Activated CD4-positive, alpha-beta T cell treated with anti-CD3 and anti-CD28 coated beads, Interleukin-2, amount 10 ng/mL, durations not matched to agents 24 days and 14 days (primary cell): ENCODE data around the gene ADAMTS12. TPM values are rescaled to one million over a fixed set of nuclear protein-coding genes. Genes with fewer than 3 reads are reported as not detected.

Source experiments
- DNase-seq: peaks from one replicate; pipeline ENCODE4 v3.0.0; 2022
- H3K27ac Mint-ChIP-seq: one replicate; pipeline ENCODE4 v1.8.0; 2022; ENCODE audit warnings: mild to moderate bottlenecking, mixed read lengths
- H3K27me3 Mint-ChIP-seq: one replicate; pipeline ENCODE4 v1.8.0; 2022; ENCODE audit warnings: mixed read lengths
- H3K36me3 Mint-ChIP-seq: one replicate; pipeline ENCODE4 v1.8.0; 2022; ENCODE audit warnings: low read depth, mild to moderate bottlenecking, mixed read lengths
- H3K4me1 Mint-ChIP-seq: one replicate; pipeline ENCODE4 v1.8.0; 2021; ENCODE audit warnings: mixed read lengths
- H3K4me3 Mint-ChIP-seq: one replicate; pipeline ENCODE4 v1.8.0; 2022; ENCODE audit warnings: mild to moderate bottlenecking, moderate library complexity, mixed read lengths
- H3K9me3 Mint-ChIP-seq: one replicate; pipeline ENCODE4 v1.8.0; 2021; ENCODE audit warnings: mixed read lengths
- intact Hi-C: fragments of 100-400 bp; cut with micrococcal nuclease; formaldehyde crosslinking; loops from one replicate; pipeline ENCODE4 v1.15.1; 2023
- total RNA-seq: library from RNA; stranded (reverse); gene quantifications from 2 replicates; pipeline ENCODE4 v1.2.3, GENCODE V29; 2022

ADAMTS12 gene
- total RNA-seq, 1 donor from 2014 or later = not detected

GRCh38 chr5:33827018-33827707 lies 64.6 kb downstream of the ADAMTS12 start:
- H3K4me1 Mint-ChIP-seq = no peaks in the 10 kb centered on the region
- intact Hi-C loops = no loop called here
- no peak for DNase-seq
- H3K27me3 Mint-ChIP-seq = peaks cover 8% of the 10 kb centered on the region
- H3K9me3 Mint-ChIP-seq = no peaks in the 10 kb centered on the region
- no peak overlapping the region for H3K27ac Mint-ChIP-seq
- no peak overlapping the region for H3K4me3 Mint-ChIP-seq
- H3K36me3 Mint-ChIP-seq = no peaks in the 10 kb centered on the region

- H3K9me3 Mint-ChIP-seq = no peaks in the 10 kb centered on the region
- H3K27ac Mint-ChIP-seq = no peak overlapping the region
- no peaks in the 10 kb centered on the region for H3K4me1 Mint-ChIP-seq
- H3K36me3 Mint-ChIP-seq = no peaks in the 10 kb centered on the region
- DNase-seq = no peak
- H3K27me3 Mint-ChIP-seq = peaks cover 10% of the 10 kb centered on the region
- no peak overlapping the region for H3K4me3 Mint-ChIP-seq
- intact Hi-C loops = no loop called here
These were observed 67.1 kb downstream of the ADAMTS12 start for GRCh38 chr5:33824516-33825195.

- intact Hi-C loops = no loop called here
- H3K9me3 Mint-ChIP-seq = no peaks in the 10 kb centered on the region
- H3K27me3 Mint-ChIP-seq = peaks cover 9% of the 10 kb centered on the region
- no peaks in the 10 kb centered on the region for H3K36me3 Mint-ChIP-seq
- H3K4me3 Mint-ChIP-seq = no peak overlapping the region
- no peak for DNase-seq
- H3K4me1 Mint-ChIP-seq = no peaks in the 10 kb centered on the region
- H3K27ac Mint-ChIP-seq = no peak overlapping the region
These were observed 74.5 kb downstream of the ADAMTS12 start for GRCh38 chr5:33817301-33817700.

- no peaks in the 10 kb centered on the region for H3K9me3 Mint-ChIP-seq
- no peak overlapping the region for H3K4me3 Mint-ChIP-seq
- no peak for DNase-seq
- peaks cover 8% of the 10 kb centered on the region for H3K27me3 Mint-ChIP-seq
- H3K36me3 Mint-ChIP-seq = no peaks in the 10 kb centered on the region
- H3K4me1 Mint-ChIP-seq = no peaks in the 10 kb centered on the region
- intact Hi-C loops = no loop called here
- no peak overlapping the region for H3K27ac Mint-ChIP-seq
These were observed 75.0 kb downstream of the ADAMTS12 start for GRCh38 chr5:33816791-33817190.

GRCh38 chr5:33812746-33813145 lies 79.0 kb downstream of the ADAMTS12 start:
- H3K4me1 Mint-ChIP-seq = no peaks in the 10 kb centered on the region
- no peaks in the 10 kb centered on the region for H3K9me3 Mint-ChIP-seq
- no peak overlapping the region for H3K27ac Mint-ChIP-seq
- H3K36me3 Mint-ChIP-seq = no peaks in the 10 kb centered on the region
- H3K4me3 Mint-ChIP-seq = no peak overlapping the region
- peaks cover 2% of the 10 kb centered on the region for H3K27me3 Mint-ChIP-seq
- intact Hi-C loops = no loop called here
- DNase-seq = no peak

GRCh38 chr5:33810491-33811120 lies 81.2 kb downstream of the ADAMTS12 start:
- H3K27ac Mint-ChIP-seq = no peak overlapping the region
- no peaks in the 10 kb centered on the region for H3K27me3 Mint-ChIP-seq
- H3K4me1 Mint-ChIP-seq = no peaks in the 10 kb centered on the region
- no peak overlapping the region for H3K4me3 Mint-ChIP-seq
- H3K36me3 Mint-ChIP-seq = no peaks in the 10 kb centered on the region
- intact Hi-C loops = no loop called here
- H3K9me3 Mint-ChIP-seq = no peaks in the 10 kb centered on the region
- no peak for DNase-seq

- intact Hi-C loops = no loop called here
- Mint-ChIP-seq H3K4me1 (no peaks in the 10 kb centered on the region), H3K4me3 (no peak overlapping the region), H3K27ac (no peak overlapping the region), H3K9me3 (no peaks in the 10 kb centered on the region), H3K36me3 (no peaks in the 10 kb centered on the region), H3K27me3 (no peaks in the 10 kb centered on the region)
- no peak for DNase-seq
These were observed 81.9 kb downstream of the ADAMTS12 start for GRCh38 chr5:33809936-33810335.

- H3K4me1 Mint-ChIP-seq = no peaks in the 10 kb centered on the region
- no peak overlapping the region for H3K4me3 Mint-ChIP-seq
- intact Hi-C loops = no loop called here
- H3K27ac Mint-ChIP-seq = no peak overlapping the region
- H3K36me3 Mint-ChIP-seq = no peaks in the 10 kb centered on the region
- no peaks in the 10 kb centered on the region for H3K9me3 Mint-ChIP-seq
- no peak for DNase-seq
- no peaks in the 10 kb centered on the region for H3K27me3 Mint-ChIP-seq
These were observed 83.1 kb downstream of the ADAMTS12 start for GRCh38 chr5:33808699-33809098.

- intact Hi-C loops = no loop called here
- Mint-ChIP-seq H3K4me1 (no peaks in the 10 kb centered on the region), H3K27me3 (no peaks in the 10 kb centered on the region), H3K36me3 (no peaks in the 10 kb centered on the region), H3K4me3 (no peak overlapping the region), H3K27ac (no peak overlapping the region), H3K9me3 (no peaks in the 10 kb centered on the region)
- no peak for DNase-seq
These were observed 84.0 kb downstream of the ADAMTS12 start for GRCh38 chr5:33807771-33808170.

- H3K4me1 Mint-ChIP-seq = no peaks in the 10 kb centered on the region
- no peaks in the 10 kb centered on the region for H3K27me3 Mint-ChIP-seq
- intact Hi-C loops = no loop called here
- no peak for DNase-seq
- H3K36me3 Mint-ChIP-seq = no peaks in the 10 kb centered on the region
- no peak overlapping the region for H3K27ac Mint-ChIP-seq
- no peak overlapping the region for H3K4me3 Mint-ChIP-seq
- H3K9me3 Mint-ChIP-seq = no peaks in the 10 kb centered on the region
These were observed 84.9 kb downstream of the ADAMTS12 start for GRCh38 chr5:33806738-33807442.

- H3K9me3 Mint-ChIP-seq = no peaks in the 10 kb centered on the region
- H3K4me3 Mint-ChIP-seq = no peak overlapping the region
- H3K27me3 Mint-ChIP-seq = no peaks in the 10 kb centered on the region
- no peaks in the 10 kb centered on the region for H3K36me3 Mint-ChIP-seq
- H3K4me1 Mint-ChIP-seq = no peaks in the 10 kb centered on the region
- peak; percentile 8 for DNase-seq
- H3K27ac Mint-ChIP-seq = no peak overlapping the region
- intact Hi-C loops = no loop called here
These were observed 90.5 kb downstream of the ADAMTS12 start for GRCh38 chr5:33801292-33801691.

GRCh38 chr5:33800241-33800950 lies 91.4 kb downstream of the ADAMTS12 start:
- H3K9me3 Mint-ChIP-seq = no peaks in the 10 kb centered on the region
- intact Hi-C loops = no loop called here
- H3K27me3 Mint-ChIP-seq = no peaks in the 10 kb centered on the region
- DNase-seq = peak; percentile 7
- no peak overlapping the region for H3K4me3 Mint-ChIP-seq
- no peaks in the 10 kb centered on the region for H3K4me1 Mint-ChIP-seq
- no peaks in the 10 kb centered on the region for H3K36me3 Mint-ChIP-seq
- no peak overlapping the region for H3K27ac Mint-ChIP-seq

- intact Hi-C loops = no loop called here
- no peak for DNase-seq
- H3K36me3 Mint-ChIP-seq = no peaks in the 10 kb centered on the region
- H3K27me3 Mint-ChIP-seq = no peaks in the 10 kb centered on the region
- no peaks in the 10 kb centered on the region for H3K9me3 Mint-ChIP-seq
- H3K4me3 Mint-ChIP-seq = no peak overlapping the region
- H3K27ac Mint-ChIP-seq = no peak overlapping the region
- H3K4me1 Mint-ChIP-seq = no peaks in the 10 kb centered on the region
These were observed 96.3 kb downstream of the ADAMTS12 start for GRCh38 chr5:33795496-33795895.
